MCF 10A (cell line): Measurements from ENCODE around the gene DIAPH2. TPM values are rescaled to one million over a fixed set of nuclear protein-coding genes. Genes with fewer than 3 reads are reported as not detected.

ENCODE experiments used
- BruUV-seq: library from RNA; stranded (reverse); fragments of 400-500 nt; replicated peaks from 2 replicates; lab custom pipeline; 2021; lab: Mats Ljungman, UMichigan
- CTCF ChIA-PET: fragments of 300-600 bp; sonication (Branson Sonifier 250); formaldehyde crosslinking; extraction: SDS; loops from one replicate; lab custom pipeline; 2021; ENCODE audit warnings: antibody characterized with exemption, inconsistent platforms; lab: Yijun Ruan, JAX
- POLR2A ChIA-PET: fragments of 300-600, 350-650 bp; sonication (Branson Sonifier 250); formaldehyde crosslinking; extraction: SDS; loops from one replicate; lab custom pipeline; 2020; ENCODE audit warnings: antibody characterized with exemption, inconsistent platforms; lab: Yijun Ruan, JAX
- DNase-seq: peaks from one replicate; pipeline ENCODE4 v3.0.0-alpha.2; 2018; ENCODE audit not compliant: unreplicated experiment
- H3K27ac Mint-ChIP-seq: one replicate; pipeline ENCODE4 v1.8.0; 2022; ENCODE audit warnings: mild to moderate bottlenecking, low read depth, mixed read lengths; ENCODE audit not compliant: unreplicated experiment
- H3K27me3 Mint-ChIP-seq: one replicate; pipeline ENCODE4 v1.8.0; 2022; ENCODE audit warnings: mixed read lengths; ENCODE audit not compliant: insufficient read depth, unreplicated experiment
- H3K36me3 Mint-ChIP-seq: one replicate; pipeline ENCODE4 v1.8.0; 2022; ENCODE audit warnings: mild to moderate bottlenecking, moderate library complexity, mixed read lengths; ENCODE audit not compliant: insufficient read depth, unreplicated experiment
- H3K4me1 Mint-ChIP-seq: one replicate; pipeline ENCODE4 v1.8.0; 2022; ENCODE audit warnings: mixed read lengths; ENCODE audit not compliant: insufficient read depth, unreplicated experiment
- H3K4me3 Mint-ChIP-seq: one replicate; pipeline ENCODE4 v1.8.0; 2022; ENCODE audit warnings: mild to moderate bottlenecking, moderate library complexity, mixed read lengths; ENCODE audit not compliant: unreplicated experiment
- H3K9me3 Mint-ChIP-seq: one replicate; pipeline ENCODE4 v1.8.0; 2022; ENCODE audit warnings: mixed read lengths; ENCODE audit not compliant: unreplicated experiment
- CTCF ChIP-seq: fragments of 200-600 bp; IDR thresholded peaks from one replicate; pipeline ENCODE4 v1.8.0; 2022; ENCODE audit warnings: antibody characterized with exemption, mild to moderate bottlenecking; ENCODE audit not compliant: unreplicated experiment
- intact Hi-C: fragments of 100-400 bp; cut with micrococcal nuclease; formaldehyde crosslinking; loops from 2 replicates; pipeline ENCODE4 v1.14.1; 2022
- total RNA-seq: library from RNA; stranded (reverse); gene quantifications from 2 replicates; pipeline ENCODE4 v1.2.3, GENCODE V29; 2022

The DIAPH2 gene
- total RNA-seq, 1 experiment from 2014 or later: 17.6 TPM

- BruUV-seq: no TSS peak
- ChIA-PET POLR2A (no interaction called here), CTCF (no interaction called here)
- Mint-ChIP-seq H3K27me3 (peaks cover 2% of the 10 kb centered on the region), H3K36me3 (no peaks in the 10 kb centered on the region), H3K4me1 (no peaks in the 10 kb centered on the region), H3K27ac (no peak overlapping the region), H3K4me3 (no peak overlapping the region), H3K9me3 (no peaks in the 10 kb centered on the region)
- TF ChIP-seq CTCF: no peak
- DNase-seq: no peak
- intact Hi-C loops: no loop called here
These were observed 790.3 kb downstream of the DIAPH2 start for GRCh38 chrX:97474933-97475332.

- peaks cover 43% of the 10 kb centered on the region for H3K27me3 Mint-ChIP-seq
- no TSS peak for BruUV-seq
- H3K36me3 Mint-ChIP-seq: no peaks in the 10 kb centered on the region
- POLR2A ChIA-PET: no interaction called here
- intact Hi-C loops: no loop called here
- no peak overlapping the region for H3K4me3 Mint-ChIP-seq
- CTCF ChIA-PET: interaction anchor here (0.6 kb wide), 1 partner anchor 979 kb away, joined by 4 read pairs; no protein-coding TSS in a partner anchor
- no peaks in the 10 kb centered on the region for H3K4me1 Mint-ChIP-seq
- H3K27ac Mint-ChIP-seq: no peak overlapping the region
- no peaks in the 10 kb centered on the region for H3K9me3 Mint-ChIP-seq
- DNase-seq: no peak
- no peak for TF ChIP-seq CTCF
These were observed 794.7 kb downstream of the DIAPH2 start for GRCh38 chrX:97479106-97479890.

- TF ChIP-seq CTCF: no peak
- no TSS peak for BruUV-seq
- POLR2A ChIA-PET: no interaction called here
These were observed 796.6 kb downstream of the DIAPH2 start for GRCh38 chrX:97481228-97481627.

GRCh38 chrX:97482666-97483300 is 798.1 kb downstream of the DIAPH2 start:
- Mint-ChIP-seq H3K9me3 (no peaks in the 10 kb centered on the region), H3K4me1 (no peaks in the 10 kb centered on the region), H3K27me3 (peaks cover 43% of the 10 kb centered on the region), H3K36me3 (no peaks in the 10 kb centered on the region), H3K27ac (no peak overlapping the region), H3K4me3 (no peak overlapping the region)
- DNase-seq: no peak
- ChIA-PET POLR2A (interaction anchor here (0.6 kb wide), 1 partner anchor 12 kb away, joined by 3 read pairs; no protein-coding TSS in a partner anchor), CTCF (no interaction called here)
- no TSS peak for BruUV-seq
- intact Hi-C loops: no loop called here
- no peak for TF ChIP-seq CTCF

More at GRCh38 chrX:97481228-97481627, 796.6 kb downstream of the DIAPH2 start:
- Mint-ChIP-seq H3K4me1 (no peaks in the 10 kb centered on the region), H3K27me3 (peaks cover 43% of the 10 kb centered on the region), H3K9me3 (no peaks in the 10 kb centered on the region), H3K27ac (no peak overlapping the region), H3K4me3 (no peak overlapping the region), H3K36me3 (no peaks in the 10 kb centered on the region)
- no peak for DNase-seq
- intact Hi-C loops: no loop called here
- CTCF ChIA-PET: no interaction called here
